ENCODE measurements around the gene AFF3.

DNA sequence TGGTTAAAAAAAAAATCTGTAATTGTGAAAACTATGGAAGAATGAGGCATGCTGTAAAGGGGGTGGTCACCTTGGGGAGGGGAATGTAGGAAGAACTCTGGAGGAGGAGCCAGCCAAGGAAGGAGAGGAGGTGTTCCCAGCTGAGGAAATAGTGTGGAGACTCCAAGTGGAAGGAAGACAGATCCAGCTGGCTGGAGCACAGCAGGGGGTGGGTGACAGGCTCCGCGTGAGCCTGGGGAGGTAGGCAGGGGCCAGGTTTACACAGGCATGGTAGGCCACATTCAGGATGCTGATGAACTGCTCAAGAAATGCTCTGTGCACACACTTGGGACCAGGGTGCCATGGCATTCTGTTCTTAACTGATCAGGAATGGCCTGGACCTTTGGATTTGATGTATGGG lies 16.8 kb downstream of the AFF3 start:
- TF ChIP-seq CTCF (optimal IDR thresholded peaks at IDR 0.05 in 1 of 3, IDR thresholded peaks at IDR 0.05 in 1 of 3, conservative IDR thresholded peaks at IDR 0.05 in 1 of 3; ENCODE audit: extremely low read depth in 1 of 3, insufficient read depth in 2 of 3, low read length in 3 of 3): no peak
- no peak for TF ChIP-seq EZH2 (IDR thresholded peaks at IDR 0.05; ENCODE audit: low read length)

All from keratinocyte (primary cell).